IMR-90 (cell line): ENCODE data around the gene LUZP2.

ENCODE experiments used
- BHLHE40 ChIP-seq: fragments of 150-350 bp; IDR thresholded peaks from 2 replicates; pipeline ENCODE4 v1.6.1; 2016; ENCODE audit warnings: mild to moderate bottlenecking, low read depth, low read length
- CEBPB ChIP-seq: IDR thresholded peaks from 2 replicates; pipeline ENCODE4 v1.6.1; 2012; ENCODE audit warnings: low read depth, low read length, improper control_type of control experiment
- CHD1 ChIP-seq: IDR thresholded peaks from 2 replicates; pipeline ENCODE4 v1.6.1; 2012; ENCODE audit warnings: low read depth, low read length, improper control_type of control experiment
- CTCF ChIP-seq: conservative IDR thresholded peaks from 2 replicates; pipeline ENCODE4 v1.5.1; 2012; ENCODE audit warnings: mild to moderate bottlenecking, low read depth, low read length, improper control_type of control experiment
- ELK1 ChIP-seq: fragments of 150-350 bp; IDR thresholded peaks from 2 replicates; pipeline ENCODE4 v1.6.1; 2016; ENCODE audit warnings: low read depth, mild to moderate bottlenecking, low read length, moderate library complexity, borderline replicate concordance
- MXI1 ChIP-seq: IDR thresholded peaks from 2 replicates; pipeline ENCODE4 v1.6.1; 2012; ENCODE audit warnings: low read depth, mild to moderate bottlenecking, low read length, moderate library complexity, borderline replicate concordance
- NFE2L2 ChIP-seq: fragments of 150-350 bp; IDR thresholded peaks from 2 replicates; pipeline ENCODE4 v1.6.1; 2016; ENCODE audit warnings: low read depth, mild to moderate bottlenecking, low read length
- POLR2A ChIP-seq: IDR thresholded peaks from 2 replicates; pipeline ENCODE4 v1.6.1; 2012; ENCODE audit warnings: mild to moderate bottlenecking, low read depth, low read length
- RAD21 ChIP-seq: IDR thresholded peaks from 2 replicates; pipeline ENCODE4 v1.6.1; 2012; ENCODE audit warnings: low read length, improper control_type of control experiment
- RFX5 ChIP-seq: IDR thresholded peaks from 2 replicates; pipeline ENCODE4 v1.8.0; 2012; ENCODE audit warnings: low read depth, mild to moderate bottlenecking, low read length, moderate library complexity
- SMC3 ChIP-seq: fragments of 150-350 bp; IDR thresholded peaks from 2 replicates; pipeline ENCODE4 v1.6.1; 2016; ENCODE audit warnings: low read depth, mild to moderate bottlenecking, antibody characterized with exemption, low read length, moderate library complexity
- USF2 ChIP-seq: fragments of 150-350 bp; IDR thresholded peaks from 2 replicates; pipeline ENCODE4 v1.6.1; 2017; ENCODE audit warnings: mild to moderate bottlenecking, antibody characterized with exemption, low read length, low read depth

GRCh38 chr11:24848857-24849256, 352.0 kb downstream of the LUZP2 start:
- TF ChIP-seq ELK1 (no peak), BHLHE40 (no peak), POLR2A (no peak), CTCF (no peak), RFX5 (no peak), USF2 (no peak), SMC3 (no peak), RAD21 (no peak), CHD1 (no peak), MXI1 (no peak), NFE2L2 (no peak), CEBPB (no peak)
